GM18870 (cell line): ENCODE results near the gene ABCA1.

Source experiments
- ATAC-seq: cut with Tn5 transposase; IDR thresholded peaks from one replicate; pipeline ENCODE4 v1.9.1; 2021; ENCODE audit warnings: moderate library complexity; ENCODE audit not compliant: unreplicated experiment

Gene ABCA1

DNA sequence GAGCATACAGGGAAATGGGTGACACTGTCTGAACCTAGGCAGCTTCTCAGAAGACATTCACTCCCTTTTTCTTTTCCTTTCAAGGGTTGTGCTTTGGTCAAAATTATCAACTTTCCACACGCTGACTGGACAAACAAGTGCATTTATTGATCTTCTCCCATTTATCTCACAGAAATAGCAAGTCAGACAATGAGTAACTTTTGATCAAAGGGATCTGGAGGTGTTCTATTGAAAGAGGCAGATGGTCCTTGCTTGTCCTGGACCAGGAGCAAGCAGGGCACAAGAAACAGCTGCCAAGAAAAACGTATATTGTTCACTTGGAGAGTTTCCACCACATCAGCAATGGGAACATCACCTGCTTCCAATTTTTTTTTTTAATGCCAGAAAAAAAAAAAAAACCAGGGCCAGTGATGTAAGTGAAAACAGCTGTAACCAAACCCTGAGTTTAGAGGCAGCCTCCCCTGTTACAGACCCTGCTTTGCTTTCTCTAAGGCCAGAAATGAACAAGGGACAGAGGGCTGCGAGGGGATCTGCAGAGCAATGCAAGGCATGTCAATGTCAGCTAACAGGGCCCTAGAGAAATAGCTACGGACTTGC, 84.2 kb downstream of the ABCA1 start:
- ATAC-seq = no peak

DNA sequence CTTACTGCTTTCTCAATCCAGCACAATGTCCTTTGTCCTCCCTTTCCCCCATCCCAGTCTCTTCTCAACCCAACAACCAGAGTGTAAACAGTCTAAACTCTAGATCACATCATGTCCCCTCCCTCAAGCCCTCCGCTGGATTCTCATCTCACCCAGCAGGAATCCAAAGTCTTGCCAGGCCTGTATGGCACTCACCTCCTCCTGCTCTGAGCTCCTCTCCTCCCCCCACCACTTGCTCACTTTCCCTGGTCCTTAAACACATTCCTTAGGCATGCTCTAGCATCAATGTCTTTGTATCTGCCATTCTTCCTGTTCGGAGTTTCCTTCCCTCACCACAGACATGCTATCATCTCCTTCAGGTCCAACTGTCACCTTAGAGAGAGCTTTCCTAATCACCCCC, 85.3 kb downstream of the ABCA1 start:
- no peak for ATAC-seq

DNA sequence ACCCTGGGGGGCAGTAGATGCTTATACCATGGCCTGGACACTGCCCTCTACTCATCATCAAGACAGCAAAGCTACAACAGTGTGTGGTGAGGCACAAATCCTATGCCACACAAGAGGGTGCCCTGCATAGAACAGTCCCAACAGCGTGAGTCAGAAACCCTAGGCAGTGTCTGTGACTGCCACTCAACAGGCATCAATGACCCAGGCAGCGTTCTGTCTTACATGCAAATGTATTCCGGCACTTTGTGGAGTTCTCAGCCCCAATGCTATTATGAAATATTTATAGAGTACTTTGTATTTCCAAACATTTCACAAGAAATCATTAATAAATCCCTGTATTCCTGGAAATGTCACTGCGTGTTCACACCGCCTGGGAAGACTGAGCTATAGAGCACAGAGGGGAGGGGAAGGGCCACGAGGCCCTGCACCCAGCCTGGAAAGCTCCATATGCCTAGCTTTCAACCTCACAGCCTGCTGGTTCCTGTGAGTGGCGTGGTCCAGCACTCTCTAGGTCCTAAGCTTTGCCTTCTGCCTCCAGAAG, 86.3 kb downstream of the ABCA1 start:
- no peak for ATAC-seq

- no peak for ATAC-seq
Measured at GRCh38 chr9:104838958-104839357, 89.0 kb downstream of the ABCA1 start.

GRCh38 chr9:104836767-104837166, 91.2 kb downstream of the ABCA1 start:
- no peak for ATAC-seq

DNA sequence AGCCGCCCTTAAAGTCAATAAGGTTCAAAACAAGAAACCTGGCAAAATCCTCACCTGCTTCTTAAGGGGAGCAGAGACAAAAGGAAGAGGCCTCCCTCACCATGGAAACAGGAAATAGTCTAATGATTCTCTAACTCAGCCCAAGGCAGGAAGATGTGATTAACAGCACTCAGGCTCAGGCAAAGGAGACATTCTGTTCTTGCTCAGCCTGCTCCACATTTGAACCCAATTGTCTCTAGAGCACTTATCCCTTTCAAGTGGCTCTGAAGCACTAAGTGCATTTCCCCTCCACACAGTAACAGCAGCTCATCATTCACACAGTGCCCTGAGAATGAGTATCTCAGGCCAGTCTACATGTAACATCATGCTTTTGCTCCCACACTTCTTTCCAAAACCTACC, 91.7 kb downstream of the ABCA1 start:
- ATAC-seq = peak; percentile 50

DNA sequence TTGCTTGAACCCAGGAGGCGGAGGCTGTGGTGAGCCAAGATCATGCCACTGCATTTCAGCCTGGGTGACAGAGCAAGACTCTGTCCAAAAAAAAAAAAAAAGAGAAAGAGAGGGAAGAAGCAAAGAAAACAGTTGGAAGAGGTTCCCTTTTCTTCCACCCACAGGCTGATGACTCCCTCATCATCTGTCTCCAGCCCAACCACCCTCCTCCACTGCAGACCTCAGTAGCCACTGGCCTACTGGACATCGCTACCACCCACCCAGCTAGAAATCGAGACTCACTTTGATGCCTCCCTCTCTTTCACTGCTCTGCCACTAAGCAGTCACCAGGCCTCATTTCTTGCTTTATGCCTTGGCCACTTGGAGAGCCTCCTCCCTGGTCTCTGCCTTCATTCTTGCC, 92.8 kb downstream of the ABCA1 start:
- ATAC-seq = no peak

GRCh38 chr9:104833696-104834095, 94.3 kb downstream of the ABCA1 start:
- ATAC-seq = no peak

DNA sequence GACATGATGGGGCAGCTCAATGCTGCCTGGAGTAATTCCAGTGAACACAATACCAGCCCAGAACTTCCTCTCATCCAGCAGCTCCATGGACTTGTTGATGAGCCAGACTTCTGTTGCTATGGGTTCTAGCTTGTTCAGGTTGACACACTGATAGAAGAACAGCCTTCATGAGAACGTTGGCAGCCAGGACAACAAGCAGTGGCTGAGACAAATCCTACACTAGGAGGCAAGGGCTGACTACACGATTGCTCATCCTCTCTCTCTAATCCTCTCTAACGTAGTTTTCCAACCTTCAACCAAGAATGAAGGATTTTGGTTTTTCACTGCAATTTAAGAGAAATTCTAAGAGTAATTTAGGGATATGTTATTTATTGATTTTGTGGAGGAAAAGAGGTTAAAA, 96.3 kb downstream of the ABCA1 start:
- no peak for ATAC-seq

GRCh38 chr9:104826911-104827310, 101.0 kb downstream of the ABCA1 start:
- no peak for ATAC-seq

DNA sequence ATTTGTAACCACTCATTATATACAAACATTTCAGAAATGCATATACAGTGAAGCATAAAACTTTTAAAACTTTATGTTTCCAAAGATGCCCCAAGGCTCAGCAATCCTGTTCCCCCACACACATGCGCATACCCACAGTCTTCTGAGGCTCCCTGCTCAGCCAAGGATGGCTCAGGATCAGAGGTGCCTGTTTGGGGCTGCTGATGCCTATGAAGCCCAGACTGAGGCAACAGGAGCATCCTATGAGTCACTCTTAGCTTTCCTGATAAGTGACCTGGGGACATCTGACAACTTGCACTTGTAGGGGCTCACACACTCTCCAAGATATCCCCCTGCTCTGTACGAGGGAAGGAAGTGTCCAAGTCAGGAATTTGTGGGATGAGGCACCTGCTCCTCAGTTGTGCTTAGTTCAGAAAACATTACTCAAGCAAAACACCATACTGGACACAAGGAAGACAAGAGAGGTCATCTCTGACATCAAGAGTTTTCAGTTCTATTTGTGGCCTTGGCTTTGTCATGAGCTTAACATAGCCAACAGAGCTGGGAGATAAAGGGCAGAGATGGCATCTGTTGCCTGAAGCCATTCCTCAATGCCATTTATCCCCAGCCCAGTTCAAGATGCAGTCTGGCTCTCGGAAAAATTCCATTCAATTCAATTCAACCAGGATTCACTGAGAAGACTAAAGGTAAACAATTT, 101.7 kb downstream of the ABCA1 start:
- no peak for ATAC-seq

- no peak for ATAC-seq
Measured at GRCh38 chr9:104820336-104820735, 107.6 kb downstream of the ABCA1 start.

DNA sequence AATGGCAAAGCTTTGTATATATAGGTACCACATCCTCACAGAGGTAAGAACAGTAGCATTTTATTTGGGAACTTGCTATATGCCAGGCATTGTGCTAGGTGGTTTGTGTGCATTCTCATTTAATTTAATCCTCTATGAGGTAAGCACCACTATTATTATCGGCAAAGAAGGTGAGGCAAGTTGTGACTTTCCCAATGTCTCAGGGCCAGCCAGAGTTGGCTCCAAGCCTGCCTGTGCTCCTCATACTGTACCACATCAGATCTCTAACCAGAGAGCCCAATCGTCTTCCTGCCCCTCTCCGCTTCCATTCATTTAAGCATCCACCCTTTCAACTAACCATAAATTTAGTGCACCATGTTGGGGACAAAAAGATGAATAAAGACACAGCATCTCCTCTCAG, 108.9 kb downstream of the ABCA1 start:
- no peak for ATAC-seq

- no peak for ATAC-seq
Measured at GRCh38 chr9:104817437-104817836, 110.5 kb downstream of the ABCA1 start.

DNA sequence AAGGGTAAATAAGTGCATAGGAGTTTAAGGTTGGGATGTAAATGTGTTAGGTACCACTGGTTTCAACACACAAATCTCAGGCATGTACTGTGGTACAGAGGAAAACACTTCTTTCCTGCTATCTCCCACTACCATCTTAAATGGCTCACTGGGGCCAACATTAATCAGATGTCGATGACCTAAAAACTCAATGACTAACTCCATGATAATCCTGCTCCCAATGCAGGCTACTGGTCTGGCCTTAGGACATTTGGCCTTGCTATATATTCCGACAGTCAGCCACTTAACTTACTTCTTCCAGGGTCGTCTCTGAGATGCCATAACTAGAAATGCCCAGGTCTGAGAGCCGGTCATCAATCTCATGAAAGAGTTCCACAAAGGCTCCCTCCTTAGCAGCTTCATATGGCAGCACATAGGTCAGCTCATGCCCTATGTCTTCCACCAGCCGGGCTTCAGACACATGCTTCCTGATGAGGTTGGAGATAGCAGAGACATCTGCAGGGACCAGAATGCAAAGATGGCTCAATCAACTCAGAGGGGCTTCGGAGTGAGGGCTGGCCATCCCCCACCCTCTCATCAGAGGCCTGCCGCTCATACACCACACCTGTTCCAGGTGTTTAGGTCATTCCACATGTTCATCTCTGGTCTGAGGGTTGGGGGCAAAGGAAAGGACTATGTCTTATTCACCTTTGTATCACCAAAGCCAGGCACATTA, 111.9 kb downstream of the ABCA1 start:
- ATAC-seq = no peak

DNA sequence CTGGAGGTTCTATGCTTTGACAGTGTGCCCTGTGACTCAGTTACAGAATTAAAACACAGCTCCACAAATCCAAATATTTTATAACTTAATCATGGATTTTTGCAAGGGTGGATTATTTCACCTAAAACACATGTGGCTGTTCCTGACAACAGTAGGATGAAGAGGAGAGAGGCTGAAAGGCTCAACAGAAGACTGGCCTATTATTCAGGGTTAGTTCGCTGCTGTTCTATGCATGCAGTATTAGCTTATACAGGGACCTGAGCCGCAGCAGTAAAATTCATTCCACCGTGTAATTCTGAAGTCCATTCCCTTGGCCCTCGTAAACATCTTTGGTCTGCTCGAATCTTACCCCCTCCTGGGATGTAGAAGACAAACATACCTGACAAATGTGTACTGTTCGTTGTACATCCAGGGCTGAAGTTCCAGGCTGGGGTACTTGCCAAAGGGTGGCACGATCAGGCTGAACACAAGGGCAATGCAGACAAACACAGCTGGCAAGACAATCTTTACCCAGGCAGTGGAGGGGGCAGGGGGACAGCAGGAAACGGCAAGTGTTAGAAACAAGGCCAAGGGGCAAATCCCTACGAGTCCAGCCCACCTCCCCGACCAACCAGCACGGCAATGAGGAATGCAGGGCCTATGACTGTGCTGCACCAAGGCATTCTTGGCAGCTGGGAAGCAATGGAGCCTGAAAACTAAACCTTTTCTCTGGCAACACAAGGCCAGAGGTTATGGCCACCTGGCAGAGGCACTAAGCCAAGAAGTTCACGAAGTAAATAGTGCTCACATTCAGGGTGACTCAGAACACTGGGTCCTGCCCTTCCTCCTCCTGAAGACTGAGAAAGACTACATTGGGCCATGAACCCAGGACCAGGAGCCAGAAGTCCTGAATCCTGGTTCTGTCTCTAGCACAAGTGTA, 117.3 kb downstream of the ABCA1 start:
- ATAC-seq = no peak

GRCh38 chr9:104808035-104808614, 119.8 kb downstream of the ABCA1 start:
- ATAC-seq = no peak

DNA sequence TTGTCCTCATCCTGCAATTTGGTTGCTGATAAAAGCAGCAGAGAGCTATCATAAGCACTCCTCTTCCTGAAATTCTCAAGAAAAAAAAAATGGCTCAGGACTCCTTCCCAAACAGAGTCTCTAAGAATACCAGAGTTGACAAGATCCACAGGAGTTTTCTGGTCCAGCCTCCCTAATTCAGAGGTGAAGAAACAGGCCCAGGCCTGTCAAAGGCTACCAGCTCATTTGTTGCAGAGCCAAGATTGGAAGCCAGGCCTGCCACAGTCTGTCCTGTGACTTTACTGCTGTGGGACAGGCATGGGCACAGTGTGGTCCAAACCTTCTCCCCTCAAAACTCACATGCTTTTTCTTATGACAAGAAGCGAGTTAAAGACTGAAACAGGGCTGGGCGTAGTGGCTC, 122.5 kb downstream of the ABCA1 start:
- no peak for ATAC-seq

DNA sequence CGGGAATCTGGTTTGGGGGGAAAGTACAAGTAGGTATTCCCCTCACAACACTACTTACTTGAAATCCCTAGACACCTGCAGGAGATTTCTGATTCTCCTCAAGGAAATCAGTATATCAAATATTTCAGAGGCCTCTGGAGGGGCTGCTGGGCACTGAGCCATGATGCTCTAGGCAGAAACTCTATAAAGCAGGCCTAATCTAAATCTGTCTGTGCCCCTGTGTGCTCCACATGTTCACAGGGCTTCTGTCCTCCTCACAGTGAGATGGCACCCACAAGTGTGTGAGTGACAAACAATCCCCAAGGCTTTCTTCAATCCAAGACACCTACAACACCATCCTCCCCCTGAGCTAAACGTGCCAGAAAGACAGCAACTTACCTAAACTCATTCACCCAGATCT, 125.0 kb downstream of the ABCA1 start:
- ATAC-seq = no peak

GRCh38 chr9:104802110-104802509, 125.8 kb downstream of the ABCA1 start:
- ATAC-seq = no peak
